ENCODE results near the gene GNMT.

GRCh38 chr6:42968126-42968701 is 7.7 kb downstream of the GNMT start:
- no peak for TF ChIP-seq POLR2AphosphoS5 (IDR thresholded peaks at IDR 0.05; ENCODE audit: insufficient read depth in 1 of 2, low read depth in 1 of 2)
- no peak for TF ChIP-seq CTCF (IDR thresholded peaks at IDR 0.05)
- no peak for TF ChIP-seq POLR2A (IDR thresholded peaks at IDR 0.05)

Data from vagina (tissue), 2 donors.